ENCODE data around the gene SASS6. TPM values are rescaled to one million over a fixed set of nuclear protein-coding genes. Genes with fewer than 3 reads are reported as not detected.
A peak's percentile ranks its signal among the peaks of the same experiment; 100 is the strongest.

SASS6 gene, protein sequence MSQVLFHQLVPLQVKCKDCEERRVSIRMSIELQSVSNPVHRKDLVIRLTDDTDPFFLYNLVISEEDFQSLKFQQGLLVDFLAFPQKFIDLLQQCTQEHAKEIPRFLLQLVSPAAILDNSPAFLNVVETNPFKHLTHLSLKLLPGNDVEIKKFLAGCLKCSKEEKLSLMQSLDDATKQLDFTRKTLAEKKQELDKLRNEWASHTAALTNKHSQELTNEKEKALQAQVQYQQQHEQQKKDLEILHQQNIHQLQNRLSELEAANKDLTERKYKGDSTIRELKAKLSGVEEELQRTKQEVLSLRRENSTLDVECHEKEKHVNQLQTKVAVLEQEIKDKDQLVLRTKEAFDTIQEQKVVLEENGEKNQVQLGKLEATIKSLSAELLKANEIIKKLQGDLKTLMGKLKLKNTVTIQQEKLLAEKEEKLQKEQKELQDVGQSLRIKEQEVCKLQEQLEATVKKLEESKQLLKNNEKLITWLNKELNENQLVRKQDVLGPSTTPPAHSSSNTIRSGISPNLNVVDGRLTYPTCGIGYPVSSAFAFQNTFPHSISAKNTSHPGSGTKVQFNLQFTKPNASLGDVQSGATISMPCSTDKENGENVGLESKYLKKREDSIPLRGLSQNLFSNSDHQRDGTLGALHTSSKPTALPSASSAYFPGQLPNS
- 1 to 10 TPM; 2.1 to 3.8 (median 2.4) TPM for total RNA-seq

DNA sequence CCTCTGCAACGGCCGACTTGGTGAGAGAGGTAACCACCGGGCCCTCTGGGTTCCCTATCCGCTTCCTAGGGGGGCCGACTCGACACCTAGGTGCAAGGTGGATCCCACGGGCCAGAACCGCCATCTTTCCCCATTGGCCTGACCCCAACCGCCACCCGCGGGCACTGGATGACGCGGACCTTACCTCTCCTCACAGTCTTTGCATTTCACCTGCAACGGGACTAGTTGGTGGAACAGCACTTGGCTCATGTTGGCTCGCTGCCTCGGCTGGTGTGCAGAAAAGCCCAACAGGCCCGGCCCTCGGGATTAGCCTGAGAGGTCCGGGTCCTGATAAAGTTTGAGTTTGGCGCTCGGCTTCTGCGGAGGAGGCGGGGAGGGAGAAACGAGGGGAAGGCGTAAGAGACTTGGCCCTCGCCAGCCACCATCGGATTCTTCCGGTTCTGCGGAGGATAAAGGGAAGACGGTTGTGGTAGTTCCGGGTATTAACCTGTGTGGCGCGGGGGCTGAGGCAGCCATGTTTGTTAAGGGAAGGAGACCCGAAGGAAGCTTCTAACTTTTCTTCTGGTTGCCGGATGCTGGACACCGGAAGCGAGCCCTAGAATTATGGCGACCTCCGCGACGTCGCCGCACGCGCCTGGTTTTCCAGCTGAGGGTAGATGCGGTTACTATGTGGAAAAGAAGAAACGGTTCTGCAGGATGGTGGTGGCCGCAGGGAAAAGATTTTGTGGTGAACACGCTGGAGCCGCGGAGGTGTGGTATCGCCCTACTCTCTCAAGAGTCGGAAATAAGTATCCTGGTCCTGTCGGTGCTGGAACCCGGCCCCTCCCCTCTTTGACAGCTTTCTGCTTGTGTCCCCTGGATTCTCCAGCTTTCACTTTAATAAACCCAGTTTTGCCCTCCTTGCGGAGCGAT, at the start of gene SASS6, which contains the start of gene TRMT13:
Gene SASS6 (minus strand): TSS at position 365 of the 912 bp plus-strand sequence. CDS start 116 bp downstream, at position 249.
Gene TRMT13 (plus strand): TSS at position 598 of the 912 bp plus-strand sequence. CDS start 6 bp downstream, at position 604.
- TF ChIP-seq POLR2AphosphoS5 (IDR thresholded peaks at IDR 0.05) (peak in 2 of 3 donors; percentile 54 to 94), EP300 (IDR thresholded peaks at IDR 0.05) (no peak)
- WGBS, result under 1% methylated on average over 50 of the region's 57 CpGs
- Histone ChIP-seq H3K36me3 (peaks cover 9% of the 10 kb centered on the region), H3K27ac (peak within 1 kb of the TSS; percentile 29), H3K4me1 (peaks cover 29% of the 10 kb centered on the region), H3K9me3 (no peaks in the 10 kb centered on the region), H3K4me3 (peak within 1 kb of the TSS; percentile 71), H3K27me3 (no peaks in the 10 kb centered on the region)
- peak; percentile 98 for DNase-seq (ENCODE audit: low spot score in 2 of 2)

DNA sequence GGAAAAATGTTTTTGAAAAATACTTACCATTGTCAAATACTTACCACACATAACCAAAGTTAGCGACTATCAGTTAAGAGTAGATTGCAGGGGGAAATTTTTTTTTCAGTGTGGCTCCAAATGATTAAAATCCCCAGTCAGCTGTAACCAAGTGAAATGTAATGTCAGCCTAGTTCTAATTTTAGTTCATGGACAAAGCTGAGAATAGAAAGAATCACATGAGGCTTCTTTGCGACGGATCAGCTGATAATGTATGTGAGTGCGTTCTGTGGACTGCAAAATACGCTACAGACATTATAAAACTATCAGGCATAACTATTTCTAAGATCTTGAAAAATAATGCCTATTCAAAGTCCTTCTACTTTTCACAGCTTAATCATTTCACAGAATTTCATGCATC, 45.4 kb upstream of the SASS6 start, which contains the start of gene LRRC39:
Gene LRRC39 (minus strand): TSS at position 166 of the 400 bp plus-strand sequence. CDS start 9,740 bp downstream, outside the sequence.
- Histone ChIP-seq H3K36me3 (no peaks in the 10 kb centered on the region), H3K4me3 (no peak within 1 kb of the TSS), H3K4me1 (no peaks in the 10 kb centered on the region), H3K9me3 (no peaks in the 10 kb centered on the region), H3K27me3 (no peaks in the 10 kb centered on the region), H3K27ac (no peak within 1 kb of the TSS)
- 69% methylated on average over 5 of the region's 5 CpGs for WGBS
- TF ChIP-seq POLR2AphosphoS5 (IDR thresholded peaks at IDR 0.05) (no peak), POLR2A (IDR thresholded peaks at IDR 0.05) (no peak), EP300 (IDR thresholded peaks at IDR 0.05) (no peak)
- TF ChIP-seq, protein P1, sequence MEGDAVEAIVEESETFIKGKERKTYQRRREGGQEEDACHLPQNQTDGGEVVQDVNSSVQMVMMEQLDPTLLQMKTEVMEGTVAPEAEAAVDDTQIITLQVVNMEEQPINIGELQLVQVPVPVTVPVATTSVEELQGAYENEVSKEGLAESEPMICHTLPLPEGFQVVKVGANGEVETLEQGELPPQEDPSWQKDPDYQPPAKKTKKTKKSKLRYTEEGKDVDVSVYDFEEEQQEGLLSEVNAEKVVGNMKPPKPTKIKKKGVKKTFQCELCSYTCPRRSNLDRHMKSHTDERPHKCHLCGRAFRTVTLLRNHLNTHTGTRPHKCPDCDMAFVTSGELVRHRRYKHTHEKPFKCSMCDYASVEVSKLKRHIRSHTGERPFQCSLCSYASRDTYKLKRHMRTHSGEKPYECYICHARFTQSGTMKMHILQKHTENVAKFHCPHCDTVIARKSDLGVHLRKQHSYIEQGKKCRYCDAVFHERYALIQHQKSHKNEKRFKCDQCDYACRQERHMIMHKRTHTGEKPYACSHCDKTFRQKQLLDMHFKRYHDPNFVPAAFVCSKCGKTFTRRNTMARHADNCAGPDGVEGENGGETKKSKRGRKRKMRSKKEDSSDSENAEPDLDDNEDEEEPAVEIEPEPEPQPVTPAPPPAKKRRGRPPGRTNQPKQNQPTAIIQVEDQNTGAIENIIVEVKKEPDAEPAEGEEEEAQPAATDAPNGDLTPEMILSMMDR (IDR thresholded peaks at IDR 0.05), result no peak
- DNase-seq (ENCODE audit: low spot score in 2 of 2), result no peak

DNA sequence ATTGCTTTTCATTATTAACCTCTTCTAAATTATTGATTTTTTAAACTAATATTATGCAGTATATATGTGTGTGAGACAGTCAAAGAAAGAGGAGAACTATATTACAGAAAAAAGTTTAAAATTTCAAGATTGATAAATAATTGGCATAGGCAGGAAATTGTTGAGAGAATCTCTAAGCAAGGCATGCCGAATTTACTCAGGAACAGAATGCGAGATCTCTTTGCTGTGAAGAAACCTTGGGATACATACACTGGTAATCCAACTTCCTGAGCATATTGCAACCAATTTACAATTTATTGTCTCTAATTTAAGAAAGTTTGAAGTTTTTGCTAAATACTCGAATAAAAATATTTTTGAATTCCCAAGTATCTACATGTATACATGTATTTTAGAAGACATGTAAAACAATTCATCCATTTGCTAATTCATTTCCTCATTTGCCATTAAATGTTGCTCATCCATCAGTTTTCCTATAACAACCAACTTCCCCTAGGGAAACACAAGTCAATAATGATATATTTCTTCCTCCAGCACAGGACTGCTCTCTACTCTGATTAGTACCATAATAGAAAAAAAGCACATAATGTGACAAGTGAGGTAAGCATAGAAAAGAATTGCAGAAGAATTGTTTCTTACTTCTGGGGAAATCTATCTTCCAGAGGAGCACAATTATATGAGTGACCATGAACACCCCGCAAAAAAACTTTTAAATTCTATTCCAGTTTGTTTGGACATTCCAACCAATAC, 44.7 kb upstream of the SASS6 start:
- Histone ChIP-seq H3K4me3 (no peak overlapping the region), H3K4me1 (no peaks in the 10 kb centered on the region), H3K27me3 (no peaks in the 10 kb centered on the region), H3K36me3 (no peaks in the 10 kb centered on the region), H3K27ac (no peak overlapping the region), H3K9me3 (no peaks in the 10 kb centered on the region)
- no peak for DNase-seq (ENCODE audit: low spot score in 2 of 2)
- 88% methylated on average over 4 of the region's 4 CpGs for WGBS
- TF ChIP-seq, protein P1 (IDR thresholded peaks at IDR 0.05), result no peak
- TF ChIP-seq POLR2A (IDR thresholded peaks at IDR 0.05) (no peak), EP300 (IDR thresholded peaks at IDR 0.05) (no peak), POLR2AphosphoS5 (IDR thresholded peaks at IDR 0.05) (no peak)

DNA sequence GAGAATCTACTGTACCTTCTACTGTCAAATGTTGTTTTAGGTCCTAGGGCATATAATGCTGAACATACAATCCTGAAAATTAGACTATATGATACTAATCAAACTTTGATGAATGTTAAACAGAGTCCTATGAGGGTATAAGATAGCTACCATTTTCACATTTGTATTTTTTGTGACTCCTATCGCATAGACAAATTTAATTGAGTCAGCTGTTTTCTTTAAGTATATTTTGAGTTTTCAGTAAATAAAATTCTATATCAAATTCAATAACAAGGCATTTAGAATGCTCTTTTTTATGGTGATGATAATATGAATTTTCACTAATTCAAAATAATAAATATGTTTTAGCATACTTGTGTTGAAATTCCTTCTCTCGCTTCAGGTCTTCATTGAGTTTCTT, 35.3 kb upstream of the SASS6 start:
- no peak for TF ChIP-seq POLR2A (IDR thresholded peaks at IDR 0.05)
- TF ChIP-seq EP300 (IDR thresholded peaks at IDR 0.05), result no peak
- TF ChIP-seq, protein P1 (IDR thresholded peaks at IDR 0.05), result no peak
- no peak for TF ChIP-seq POLR2AphosphoS5 (IDR thresholded peaks at IDR 0.05)
- no peaks in the 10 kb centered on the region for H3K27me3 ChIP-seq
- H3K4me1 ChIP-seq, result no peaks in the 10 kb centered on the region
- H3K4me3 ChIP-seq, result no peak overlapping the region
- 96% methylated on average over 2 of the region's 2 CpGs for WGBS
- H3K27ac ChIP-seq, result no peak overlapping the region
- H3K9me3 ChIP-seq, result no peaks in the 10 kb centered on the region
- DNase-seq (ENCODE audit: low spot score in 2 of 2), result no peak
- no peaks in the 10 kb centered on the region for H3K36me3 ChIP-seq

DNA sequence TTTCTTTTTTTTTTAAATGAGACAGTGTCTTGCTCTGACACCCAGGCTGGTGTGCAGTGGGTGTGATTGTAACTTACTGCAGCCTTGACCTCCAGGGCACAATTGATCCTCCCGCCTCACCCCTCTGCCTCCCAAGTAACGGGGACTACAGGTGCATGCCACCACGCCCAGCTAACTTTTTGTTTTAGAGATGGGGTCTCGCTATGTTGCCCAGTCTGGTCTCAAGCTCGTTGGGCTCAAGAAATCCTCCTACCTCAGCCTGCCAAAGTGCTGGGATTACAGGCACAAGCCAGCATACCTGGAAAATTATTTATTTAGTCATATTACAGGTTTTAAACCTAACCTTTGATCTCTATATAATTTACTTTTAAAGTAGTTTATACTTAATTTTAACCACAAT, 32.0 kb upstream of the SASS6 start:
- H3K36me3 ChIP-seq, result no peaks in the 10 kb centered on the region
- no peaks in the 10 kb centered on the region for H3K27me3 ChIP-seq
- 92% methylated on average over 5 of the region's 5 CpGs for WGBS
- H3K9me3 ChIP-seq, result no peaks in the 10 kb centered on the region
- DNase-seq (ENCODE audit: low spot score in 2 of 2), result no peak
- H3K4me3 ChIP-seq, result no peak overlapping the region
- TF ChIP-seq POLR2A (IDR thresholded peaks at IDR 0.05) (no peak), EP300 (IDR thresholded peaks at IDR 0.05) (no peak), POLR2AphosphoS5 (IDR thresholded peaks at IDR 0.05) (no peak)
- TF ChIP-seq, protein P1 (IDR thresholded peaks at IDR 0.05), result no peak
- H3K4me1 ChIP-seq, result no peaks in the 10 kb centered on the region
- no peak overlapping the region for H3K27ac ChIP-seq

Measured in suprapubic skin (tissue), 4 donors.